Heart left ventricle (tissue), 13 donors: ENCODE data around the gene MYO15B.
A peak's percentile ranks its signal among the peaks of the same experiment; 100 is the strongest.

Source experiments
- POLR2A ChIP-seq, 2 donors: fragments of 450-650 bp; IDR thresholded peaks; one replicate each; pipeline ENCODE4 v1.6.1; 2017; ENCODE audit warnings: antibody characterized with exemption in 2 of 2, mild to moderate bottlenecking in 2 of 2, moderate library complexity in 2 of 2
- TF ChIP-seq, protein P1 (sequence below), 12 donors: fragments of 200-600 bp; sonication (generic) in 4 of 12; IDR thresholded peaks; one replicate each; pipeline versions ENCODE4 v1.5.0 to v1.8.0; 2018 to 2022; ENCODE audit warnings: antibody characterized with exemption in 12 of 12, mild to moderate bottlenecking in 5 of 12
- donor health status: ischemic (EF 13 %, LVEDD 7.1; RV severe dilation, severe dysfunction).
- donor health status: DM: no; HTN: yes; CAD: no.
- donor health status: DM: no; HTN: no; CAD: no.
- donor health status: ischemic (EF 25% LVEDD 6.9; RV normal size, moderate dysfunction).
- donor health status: ischemic (EF 25% LVEDD 5.7; RV mildly dilated, moderate dysfunction).
- donor health status: ischemic (EF 35%, LVEDD 5.7; RV mildly dilated, moderate dysfunction).
- donor health status: nonischemic (EF 11% LVEDD 7.7; RV severe dilation, severe dysfunction).
- donor health status: DM: yes; HTN: yes; CAD: no.
- donor health status: PGD.
- donor health status: ischemic (EF 29% LVEDD 5.4; RV normal size, mild dysfunction).
- donor health status: nonischemic (EF 23%, LVEDD 6.1; RV moderate dilation, normal function).

- TF ChIP-seq, protein P1, sequence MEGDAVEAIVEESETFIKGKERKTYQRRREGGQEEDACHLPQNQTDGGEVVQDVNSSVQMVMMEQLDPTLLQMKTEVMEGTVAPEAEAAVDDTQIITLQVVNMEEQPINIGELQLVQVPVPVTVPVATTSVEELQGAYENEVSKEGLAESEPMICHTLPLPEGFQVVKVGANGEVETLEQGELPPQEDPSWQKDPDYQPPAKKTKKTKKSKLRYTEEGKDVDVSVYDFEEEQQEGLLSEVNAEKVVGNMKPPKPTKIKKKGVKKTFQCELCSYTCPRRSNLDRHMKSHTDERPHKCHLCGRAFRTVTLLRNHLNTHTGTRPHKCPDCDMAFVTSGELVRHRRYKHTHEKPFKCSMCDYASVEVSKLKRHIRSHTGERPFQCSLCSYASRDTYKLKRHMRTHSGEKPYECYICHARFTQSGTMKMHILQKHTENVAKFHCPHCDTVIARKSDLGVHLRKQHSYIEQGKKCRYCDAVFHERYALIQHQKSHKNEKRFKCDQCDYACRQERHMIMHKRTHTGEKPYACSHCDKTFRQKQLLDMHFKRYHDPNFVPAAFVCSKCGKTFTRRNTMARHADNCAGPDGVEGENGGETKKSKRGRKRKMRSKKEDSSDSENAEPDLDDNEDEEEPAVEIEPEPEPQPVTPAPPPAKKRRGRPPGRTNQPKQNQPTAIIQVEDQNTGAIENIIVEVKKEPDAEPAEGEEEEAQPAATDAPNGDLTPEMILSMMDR (IDR thresholded peaks at IDR 0.05): no peak
- peak in 1 of 2 donors; percentile 22 for TF ChIP-seq POLR2A (IDR thresholded peaks at IDR 0.05)
Measured at GRCh38 chr17:75636381-75637142, 49.0 kb downstream of the MYO15B start.
